Stimulated activated CD4-positive, alpha-beta T cell treated with anti-CD3 and anti-CD28 coated beads, Interleukin-15, amount 100 ng/mL, for 1 hour (primary cell): ENCODE data around the gene SLC4A2.

Experiments used
- DNase-seq, 2 donors: peaks; one replicate each; pipeline ENCODE4 v3.0.0-alpha.2; 2020; ENCODE audit warnings: low read depth in 1 of 2, low spot score in 1 of 2

The SLC4A2 gene

DNA sequence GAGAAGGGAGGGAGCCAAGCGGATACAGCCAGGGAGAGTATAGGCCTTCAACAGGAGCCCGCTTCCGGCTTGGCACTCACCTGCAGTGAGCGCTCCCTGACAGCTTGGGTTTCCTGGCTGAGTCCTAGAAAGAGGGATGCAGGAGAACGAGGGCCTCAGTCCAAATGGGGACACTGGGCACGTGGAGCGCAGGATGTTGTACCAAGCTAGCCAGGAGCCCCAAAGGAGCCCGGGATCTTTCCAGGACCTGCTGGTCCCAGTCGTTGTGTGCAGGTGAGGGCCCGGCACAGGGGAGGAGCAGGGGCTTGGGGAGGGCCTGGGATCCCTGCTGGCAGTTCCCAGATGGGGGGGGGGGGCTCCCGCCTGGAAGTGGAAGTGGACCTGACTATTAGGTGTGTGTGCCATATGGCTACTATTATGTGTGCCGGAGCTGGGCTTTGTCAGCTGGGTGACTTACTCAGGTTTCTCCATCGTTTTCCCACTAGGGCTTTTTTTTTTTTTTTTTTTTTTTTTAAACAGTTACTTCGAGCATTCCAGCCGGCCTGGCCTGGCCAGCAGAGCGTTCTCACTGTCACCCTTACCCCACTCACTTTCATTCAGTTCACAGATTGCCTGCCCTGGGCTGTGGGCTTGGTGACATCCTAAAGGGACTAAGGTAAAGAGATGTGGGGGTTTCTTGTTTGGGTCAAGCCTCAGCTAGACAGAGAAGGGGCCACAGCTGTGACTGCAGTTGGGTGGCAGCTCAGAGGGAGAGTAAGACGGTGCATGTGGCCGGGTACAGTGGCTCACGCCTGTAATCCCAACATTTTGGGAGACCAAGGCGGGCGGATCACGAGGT is 30.7 kb downstream of the SLC4A2 start:
- DNase-seq, result no peak

DNA sequence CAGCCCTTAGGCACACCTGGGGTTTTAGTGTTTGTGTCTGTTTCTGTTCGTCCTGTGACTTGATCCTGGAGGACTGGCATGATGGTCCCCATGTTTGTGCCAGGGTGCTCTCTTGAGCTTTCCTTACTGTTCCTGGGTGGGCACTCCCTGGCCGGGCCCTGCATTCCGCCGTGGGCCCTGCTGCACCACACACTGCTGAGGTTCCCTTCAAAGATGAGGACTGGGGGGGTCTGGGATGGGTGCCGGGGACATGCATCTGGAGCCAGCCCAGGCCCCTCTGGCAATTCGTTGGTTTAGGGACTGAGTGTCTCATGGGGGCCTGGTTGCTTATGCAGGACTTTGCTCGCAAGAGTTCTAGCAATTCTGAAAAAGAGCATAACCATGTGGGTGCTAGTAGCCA is 31.6 kb downstream of the SLC4A2 start:
- no peak for DNase-seq

DNA sequence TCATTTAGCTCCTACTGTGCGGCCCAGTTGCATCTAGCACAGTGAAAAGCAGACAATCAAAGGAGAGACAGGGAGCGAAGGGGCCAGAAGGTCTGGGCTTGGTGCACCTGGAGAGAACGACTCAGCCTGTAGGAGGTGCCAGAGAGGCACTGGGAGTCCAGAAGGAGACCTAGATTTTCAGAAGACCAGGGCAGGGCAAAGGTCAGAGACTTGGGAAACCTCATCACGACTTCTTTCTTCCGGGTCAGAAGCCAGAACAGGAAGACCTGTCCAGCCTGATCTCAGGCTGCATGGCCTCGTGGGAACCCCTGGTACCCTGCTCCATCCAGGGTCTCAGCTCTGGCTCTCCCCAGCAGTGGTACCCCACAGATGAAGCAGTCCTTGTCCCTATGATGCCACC is 32.0 kb downstream of the SLC4A2 start:
- no peak for DNase-seq

DNA sequence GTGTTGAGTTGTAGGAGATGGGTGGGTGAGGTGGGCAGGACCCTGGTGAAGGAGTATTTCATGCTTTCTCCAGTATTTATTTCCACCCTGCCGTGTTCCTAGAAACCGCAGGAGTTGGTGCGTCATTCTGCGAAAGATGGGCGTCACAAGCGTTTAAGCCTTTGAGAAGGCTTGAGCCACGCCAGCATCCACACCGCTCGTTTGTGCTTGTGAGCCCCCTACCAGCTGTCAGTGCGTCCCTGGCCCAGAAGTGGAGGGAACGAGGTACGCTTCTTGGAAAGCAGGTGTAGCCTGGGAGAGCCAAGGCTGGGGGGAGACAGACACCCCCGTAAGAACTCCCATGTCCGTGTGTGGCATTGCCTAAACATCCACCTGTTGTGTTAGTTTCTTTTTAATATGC is 32.6 kb downstream of the SLC4A2 start:
- DNase-seq, result no peak

DNA sequence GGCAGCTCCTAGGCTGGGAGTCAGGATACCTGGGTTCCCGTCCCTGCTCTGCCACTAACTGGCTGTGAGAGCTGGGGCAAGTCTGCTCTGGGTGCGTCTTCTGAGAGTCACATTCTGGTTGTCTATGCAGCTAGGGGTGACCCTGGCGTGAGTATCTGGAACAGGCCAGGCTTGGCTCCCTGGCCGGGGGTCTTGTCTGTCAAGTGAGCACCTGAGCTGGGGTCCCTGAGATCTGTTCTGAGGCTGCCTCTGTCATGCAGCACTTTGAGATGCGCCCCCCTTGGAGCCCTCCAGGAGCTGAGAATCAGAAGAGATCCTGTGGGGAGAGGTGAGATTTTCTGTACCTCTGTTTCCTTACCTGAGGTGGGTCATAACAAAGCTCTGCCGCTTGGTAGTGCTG is 34.4 kb downstream of the SLC4A2 start:
- DNase-seq, result no peak

DNA sequence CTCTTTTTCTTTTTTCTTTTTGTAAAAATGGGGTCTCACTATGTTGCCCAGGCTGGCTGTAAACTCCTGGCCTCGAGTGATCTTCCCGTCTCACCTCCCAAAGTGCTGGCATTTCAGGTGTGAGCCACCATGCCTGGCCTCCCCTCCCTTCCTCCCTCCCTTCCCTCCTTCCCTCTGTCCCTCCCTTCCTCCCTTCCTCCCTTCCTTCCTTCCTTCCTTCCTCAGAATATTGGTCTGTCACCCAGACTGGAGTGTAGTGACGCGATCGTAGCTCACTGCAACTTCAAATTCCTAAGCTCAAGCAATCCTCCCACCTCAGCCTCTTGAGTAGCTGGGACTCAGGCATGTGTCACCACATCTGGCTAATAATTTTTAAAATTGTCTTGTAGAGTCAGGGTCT is 35.3 kb downstream of the SLC4A2 start:
- DNase-seq, result no peak

DNA sequence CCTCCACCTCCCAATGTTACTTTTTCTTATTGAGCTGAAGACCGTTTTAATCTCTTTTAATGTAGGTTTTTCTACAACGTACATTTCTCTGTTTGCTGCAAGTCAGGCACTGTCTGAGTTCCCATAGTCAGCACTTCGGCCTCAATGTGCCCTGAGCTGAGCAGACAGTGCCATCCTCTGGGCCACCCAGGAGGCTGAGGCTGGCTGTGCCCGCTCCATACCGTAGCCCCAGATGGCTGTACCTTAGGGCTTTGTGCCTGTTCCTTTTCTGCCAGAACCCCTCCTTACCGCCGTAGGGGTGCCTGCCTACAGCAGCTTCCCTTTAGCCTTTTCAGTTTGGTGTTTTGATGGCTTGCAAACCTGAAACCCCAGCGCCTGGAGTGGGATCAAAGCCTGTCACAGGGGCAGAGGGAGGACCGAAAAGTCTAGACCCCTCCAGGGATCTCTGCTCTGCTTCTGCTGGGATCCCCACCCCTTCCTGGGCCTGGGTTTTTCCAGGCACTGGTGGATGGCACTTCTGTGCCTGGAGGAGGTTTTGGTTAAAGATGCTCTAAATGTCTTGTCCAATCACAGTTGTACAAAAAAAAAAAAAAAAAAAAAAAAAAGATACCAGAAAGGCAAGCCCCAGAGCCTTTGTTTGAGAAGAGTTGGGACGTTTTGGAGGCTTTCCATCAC is 35.9 kb downstream of the SLC4A2 start:
- DNase-seq, result no peak

DNA sequence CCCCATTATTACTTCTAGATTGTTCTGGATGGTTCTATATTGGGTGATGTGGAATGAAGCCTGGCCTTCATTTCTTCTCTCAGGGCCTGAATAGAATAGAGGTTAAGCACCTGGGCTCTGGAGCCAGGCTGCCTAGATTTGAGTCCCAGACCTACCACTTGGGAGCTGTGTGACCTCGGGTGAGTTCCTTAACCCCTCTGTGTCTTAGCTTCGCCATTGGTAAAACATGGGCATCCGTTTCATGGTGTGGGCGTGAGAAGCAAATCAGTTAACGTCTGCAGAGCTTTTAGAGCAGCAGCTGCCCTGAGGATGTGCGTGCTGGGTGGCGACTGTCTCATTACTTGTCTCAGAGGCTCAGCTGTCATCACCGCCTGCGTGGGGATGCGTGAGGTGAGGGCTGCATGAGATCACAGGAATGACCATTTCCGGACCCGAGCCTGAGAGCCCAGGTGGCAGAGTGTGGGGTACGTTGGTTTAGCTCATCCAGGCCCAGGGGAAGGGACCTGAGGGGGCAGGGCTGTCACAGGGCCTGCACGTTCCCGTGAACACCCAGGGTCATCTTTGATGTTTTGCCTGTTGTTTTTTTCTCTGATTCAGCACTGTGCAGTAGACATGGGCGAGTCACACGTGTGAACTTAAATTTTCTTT is 36.6 kb downstream of the SLC4A2 start:
- no peak for DNase-seq

DNA sequence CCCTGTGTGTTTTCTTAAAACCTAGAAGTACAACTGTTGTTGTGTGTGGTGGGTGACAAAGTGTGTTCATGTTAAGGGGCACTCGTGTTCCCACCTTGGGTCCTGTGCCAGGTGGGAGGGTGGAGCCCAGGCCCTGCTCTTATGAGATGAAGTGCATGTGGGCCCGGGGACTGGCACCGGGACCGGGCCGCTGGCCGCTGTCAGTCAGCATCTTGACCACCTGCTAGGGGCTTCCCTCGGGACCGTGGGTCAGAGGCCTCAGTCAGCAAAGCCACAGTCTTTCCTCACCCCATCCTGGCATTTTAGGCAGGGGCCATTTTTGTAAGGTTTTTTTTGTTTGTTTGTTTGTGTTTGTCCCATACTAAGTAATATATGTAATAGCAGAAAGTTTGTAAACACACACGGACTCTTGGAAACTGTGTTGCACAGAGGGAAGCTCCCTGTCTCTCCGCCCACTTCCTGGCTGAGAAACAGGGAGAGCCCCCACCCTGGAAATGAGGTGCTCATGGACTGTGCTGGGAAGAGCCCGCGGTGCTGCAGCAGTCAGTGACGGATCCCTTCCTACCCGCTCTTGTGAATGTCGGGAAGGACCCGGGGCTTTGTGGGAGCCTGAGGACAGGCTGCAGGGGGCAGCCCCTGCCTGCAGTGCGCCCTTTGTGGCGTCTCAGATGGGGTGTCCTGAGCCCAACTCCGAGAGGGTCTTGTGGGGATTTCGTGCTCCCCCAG is 40.3 kb downstream of the SLC4A2 start:
- DNase-seq, result no peak

DNA sequence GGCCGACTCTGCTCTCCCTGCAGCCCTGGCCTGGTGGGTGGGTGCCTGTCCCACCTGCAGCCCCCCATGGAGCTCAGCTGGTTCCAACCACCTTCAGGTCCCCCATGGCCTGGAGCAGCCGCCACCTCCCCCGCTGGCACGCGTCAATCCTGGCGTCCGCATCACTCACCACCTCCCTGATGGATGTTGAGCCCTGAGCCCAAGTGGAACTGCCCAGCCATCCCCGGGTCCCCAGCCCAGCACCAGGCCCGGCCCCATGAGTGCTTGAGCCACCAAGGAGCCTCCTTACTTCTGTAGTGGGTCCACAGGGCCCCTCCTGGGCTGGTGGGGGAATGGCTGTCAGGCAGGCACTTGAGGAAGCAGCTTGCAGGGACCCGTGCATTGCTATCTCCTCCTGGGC is 41.5 kb downstream of the SLC4A2 start:
- no peak for DNase-seq

DNA sequence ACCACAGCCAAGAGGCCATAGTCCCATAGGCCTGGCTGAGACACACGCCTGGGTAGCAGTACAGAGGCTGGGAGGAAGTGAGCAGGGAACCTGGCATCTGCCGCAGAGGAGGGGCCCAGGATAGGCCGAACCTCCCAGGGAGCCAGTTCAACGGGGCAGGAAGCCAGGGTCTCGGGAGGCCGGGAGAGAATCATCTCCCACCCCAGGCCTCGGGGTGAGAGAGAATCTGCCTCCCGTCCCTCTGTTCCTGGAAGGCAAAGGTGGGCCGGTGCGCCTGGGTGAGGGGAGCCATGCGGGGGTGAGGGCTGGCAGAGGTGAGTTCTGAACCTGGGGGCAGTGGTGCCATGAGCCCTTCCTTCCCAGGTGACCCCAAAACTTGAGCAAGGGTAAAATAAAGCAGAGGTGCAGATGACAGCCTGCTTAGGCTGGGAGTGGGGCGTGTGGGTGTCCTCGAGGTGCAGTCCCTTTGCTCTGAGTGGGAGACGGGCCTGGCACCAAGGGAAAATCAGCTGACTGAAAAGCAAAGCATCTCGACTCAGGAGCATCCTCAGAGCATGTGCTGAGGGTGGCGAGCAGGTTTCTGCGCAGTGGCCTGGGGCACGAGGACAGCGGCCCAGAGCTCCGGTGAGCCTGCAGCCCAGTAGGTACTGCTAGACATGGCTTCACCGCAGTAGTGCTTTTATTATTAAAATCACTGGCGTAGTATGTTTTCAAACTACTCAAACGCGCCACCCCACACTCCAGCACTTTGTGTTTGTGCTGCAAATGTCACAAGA is 42.4 kb downstream of the SLC4A2 start:
- DNase-seq, result no peak

DNA sequence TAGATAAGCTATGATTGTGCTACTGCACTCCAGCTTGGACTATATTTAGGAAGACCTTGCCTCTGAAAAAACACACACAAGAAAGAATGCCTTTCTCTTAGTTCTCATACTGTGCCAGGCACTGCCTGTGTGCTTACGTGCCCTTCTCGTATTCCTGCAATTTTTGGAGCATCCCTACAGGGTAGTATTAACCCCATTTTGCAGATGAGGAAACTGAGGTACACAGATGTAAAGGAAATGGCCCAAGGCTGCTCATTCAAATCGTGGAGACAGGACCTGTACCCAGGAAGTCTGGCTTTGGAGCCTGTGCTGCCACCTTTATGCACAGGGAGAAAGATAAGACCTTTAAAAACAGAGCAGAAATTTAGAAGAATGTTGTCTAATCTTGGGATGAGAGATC is 43.6 kb downstream of the SLC4A2 start:
- no peak for DNase-seq

DNA sequence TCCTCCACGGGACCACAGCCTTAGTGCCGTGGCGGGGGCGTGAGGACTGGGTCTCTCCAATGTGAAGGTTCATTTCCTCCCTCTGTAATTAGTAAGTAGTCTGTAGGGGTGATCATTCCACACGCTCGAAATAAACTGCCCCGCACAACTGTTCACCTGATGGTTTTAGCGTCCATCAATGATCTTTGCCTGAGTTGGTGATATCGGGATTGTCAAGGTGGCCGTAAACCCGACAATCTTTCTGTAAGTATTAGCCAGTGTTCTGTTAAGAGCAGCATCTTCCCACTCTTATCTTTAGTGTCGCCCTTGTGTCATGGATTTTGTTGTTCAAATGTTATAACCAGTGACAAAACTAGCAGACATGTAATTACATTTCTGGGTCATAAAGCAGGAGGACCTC is 44.6 kb downstream of the SLC4A2 start:
- DNase-seq, result no peak

DNA sequence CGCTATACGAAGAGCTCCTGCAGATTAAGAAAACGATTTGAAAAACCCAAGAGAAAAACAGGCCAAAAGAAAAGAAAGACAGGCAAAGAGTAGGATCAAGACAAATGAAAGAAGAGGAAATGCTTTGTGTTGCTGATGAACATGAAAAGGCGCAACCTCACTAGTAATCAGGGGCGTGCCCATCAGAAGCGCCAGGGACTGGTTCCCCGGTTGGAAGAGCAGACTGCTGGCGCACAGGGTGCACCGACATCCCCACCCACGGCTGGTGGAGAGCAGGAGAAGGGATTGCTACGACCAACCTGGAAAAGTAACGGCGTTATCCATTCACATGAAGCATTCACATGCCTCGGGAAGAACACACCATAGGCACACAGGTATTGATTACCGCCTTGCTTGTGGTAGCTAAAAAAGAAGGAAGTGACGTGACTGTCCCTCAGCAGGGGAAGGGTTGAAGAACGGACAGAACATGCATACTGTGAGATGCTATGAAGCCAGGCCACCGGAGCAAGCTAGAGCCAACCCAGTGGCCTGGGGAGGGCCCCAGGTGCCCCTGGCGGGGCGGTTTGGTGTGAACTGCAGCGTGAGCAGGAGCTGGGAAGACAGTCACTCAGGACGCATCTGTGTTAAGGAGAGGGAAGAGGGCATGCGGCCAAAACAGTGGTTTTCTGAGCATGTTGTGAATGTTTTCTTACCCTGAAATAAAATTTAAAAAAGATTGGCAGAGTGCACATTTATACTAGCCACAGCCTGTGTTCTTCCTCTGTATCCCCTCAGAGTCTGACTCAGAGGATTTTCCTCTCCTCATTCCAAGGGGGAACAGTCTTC is 45.2 kb downstream of the SLC4A2 start:
- DNase-seq, result no peak

DNA sequence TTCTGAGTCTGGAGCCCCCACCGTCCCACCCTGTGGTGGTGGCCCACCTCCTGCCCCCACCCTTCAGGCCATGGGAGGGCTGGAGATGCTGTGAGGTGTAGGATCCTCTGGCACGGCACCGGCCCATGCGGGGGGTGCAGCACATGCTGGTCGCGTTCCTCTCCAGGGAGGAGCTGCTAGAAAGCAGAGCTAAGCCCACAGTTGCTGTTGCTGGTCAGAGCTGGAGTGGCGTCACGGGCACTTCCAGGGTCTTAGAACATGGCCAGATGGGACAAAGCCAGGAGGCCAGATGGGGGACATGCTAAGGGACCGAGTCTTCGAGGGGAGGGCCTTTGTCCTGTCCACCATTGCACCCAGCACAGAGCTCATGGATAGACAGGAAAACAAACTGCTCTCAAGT is 48.5 kb downstream of the SLC4A2 start:
- no peak for DNase-seq

DNA sequence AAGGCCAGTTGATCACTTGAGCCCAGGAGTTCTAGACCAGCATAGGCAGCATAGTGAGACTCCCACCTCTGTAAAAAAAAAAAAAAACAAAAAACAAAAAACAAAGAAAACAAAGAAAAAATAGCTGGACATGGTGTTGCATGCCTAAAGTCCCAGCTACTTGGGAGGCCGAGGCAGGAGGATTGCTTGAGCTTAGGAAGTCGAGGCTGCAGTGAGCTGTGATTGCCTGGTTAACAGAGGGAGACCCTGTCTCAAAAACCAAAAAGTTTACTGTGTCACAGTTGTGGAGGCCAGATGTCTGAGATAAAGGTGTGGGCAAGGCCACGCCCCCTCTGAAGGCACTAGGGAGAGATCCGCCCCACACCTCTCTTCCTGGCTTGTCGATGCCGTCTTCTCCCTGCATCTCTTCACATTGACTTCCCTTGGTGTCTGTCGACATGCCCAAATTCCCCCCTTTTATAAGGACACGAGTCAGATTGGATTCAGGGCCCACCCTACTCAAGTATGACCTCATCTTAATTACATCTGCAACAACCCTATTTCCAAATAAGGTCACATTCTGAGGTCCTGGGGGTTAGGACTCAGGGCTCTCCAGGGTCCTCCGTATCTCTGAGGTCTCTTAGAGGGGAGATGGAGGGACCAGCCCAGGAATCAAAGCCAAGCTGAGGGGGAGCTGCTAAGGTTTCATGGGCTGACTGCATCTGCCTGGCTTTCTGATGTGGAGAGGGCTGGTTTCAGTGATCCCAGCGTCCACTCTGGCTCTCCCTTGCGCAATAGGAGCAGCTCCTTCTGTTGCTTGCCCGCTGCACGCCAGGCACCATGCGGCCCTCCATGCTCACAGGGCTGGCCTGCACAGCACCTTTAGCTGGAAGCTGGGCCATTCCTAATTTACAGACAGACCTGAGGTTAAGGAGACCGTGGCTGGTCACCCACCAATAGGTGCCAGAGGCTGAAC is 50.0 kb downstream of the SLC4A2 start:
- DNase-seq, result no peak

DNA sequence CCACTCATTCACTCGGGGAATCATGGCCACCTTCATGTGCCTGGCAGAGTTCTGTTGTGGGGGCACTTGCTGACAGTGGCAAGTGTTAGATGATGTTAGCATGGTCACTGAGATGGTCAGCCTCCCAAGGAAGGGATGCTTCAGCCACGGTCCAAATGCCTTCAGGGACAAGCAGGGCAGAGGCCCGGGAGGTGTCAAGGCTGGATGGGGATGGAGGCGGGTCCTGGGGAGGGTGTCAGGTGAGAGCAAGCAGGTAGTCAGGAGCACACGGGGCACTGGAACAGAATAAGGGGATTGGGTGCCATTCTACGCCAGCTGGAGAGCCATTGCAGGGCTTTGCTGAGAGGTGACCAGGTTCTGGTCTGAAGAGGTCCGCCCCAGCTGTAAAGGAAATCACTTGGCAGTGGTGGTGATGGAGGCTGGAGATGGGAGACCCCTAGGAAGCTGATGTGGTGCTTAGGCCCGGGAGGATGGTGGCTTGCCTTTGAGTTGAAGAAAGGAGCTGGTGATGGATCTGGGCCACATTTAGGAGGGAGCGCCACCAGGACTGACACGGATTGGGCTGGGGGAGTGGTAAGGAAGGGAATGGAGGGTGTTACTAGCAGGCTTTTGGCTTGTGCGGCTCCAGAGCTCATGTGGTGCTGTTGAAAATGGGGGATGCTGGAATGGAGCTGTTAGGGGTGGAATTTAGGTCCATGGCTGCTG is 51.0 kb downstream of the SLC4A2 start:
- DNase-seq, result no peak

DNA sequence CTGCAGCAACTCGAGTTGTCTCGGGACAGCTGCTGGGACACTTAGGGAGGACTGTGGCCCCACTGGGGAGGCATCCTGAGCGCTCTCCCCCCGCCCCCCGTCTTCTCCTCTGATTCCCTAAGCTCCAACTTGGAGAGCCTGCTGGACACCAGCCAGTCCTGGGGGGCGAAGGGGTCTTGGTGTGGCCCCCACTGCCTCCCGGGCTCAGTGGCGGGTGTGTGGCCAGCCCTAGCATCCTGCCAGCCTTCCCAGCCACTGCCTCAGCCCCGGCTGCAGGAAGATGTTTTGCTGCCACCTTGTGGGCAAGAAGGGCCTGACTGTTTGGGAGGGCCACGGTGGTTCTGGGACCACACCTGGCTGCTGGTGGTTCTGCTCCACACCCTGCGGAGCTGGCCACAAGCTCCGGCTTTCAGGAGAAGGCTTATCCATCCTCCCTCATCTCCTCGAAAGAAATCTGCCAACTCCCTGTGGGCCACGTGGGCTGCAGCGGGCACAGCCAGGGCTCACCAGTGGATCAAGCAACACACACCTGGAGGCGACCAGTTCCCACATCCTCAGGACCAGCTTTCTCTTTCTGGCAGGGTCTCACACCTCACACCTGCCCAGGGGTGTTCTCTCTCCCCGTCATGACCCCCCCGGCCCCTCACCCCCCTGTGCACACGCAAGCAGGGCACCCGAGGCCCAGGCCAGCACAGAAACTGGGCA is 51.7 kb downstream of the SLC4A2 start:
- peak; percentile 51 to 55 for DNase-seq
